ENCODE data around the gene PTPRU. TPM values are rescaled to one million over a fixed set of nuclear protein-coding genes. Genes with fewer than 3 reads are reported as not detected.

PTPRU gene
- total RNA-seq, 2 experiments from 2014 or later: 0.16 to 0.56 TPM

- peaks cover 34 to 51% of the 10 kb centered on the region in 2 experiments for H3K27me3 ChIP-seq (ENCODE audit: control insufficient read depth in 1 of 2, insufficient read depth in 2 of 2, low read length in 2 of 2)
- peaks cover 23% of the 10 kb centered on the region for H3K4me1 ChIP-seq (ENCODE audit: insufficient read depth, low read length)
- ChIA-PET CTCF (interaction anchor here (1.2 to 1.6 kb wide), 3 partner anchors 55 to 1144 kb away, joined by 3 to 9 read pairs (median 3); partner anchors contain the start of gene SRSF4), POLR2A (interaction anchor here (1.0 kb wide), 1 partner anchor 1144 kb away, joined by 4 read pairs; no protein-coding TSS in a partner anchor)
- Mint-ChIP-seq H3K9me3 (no peaks in the 10 kb centered on the region), H3K36me3 (ENCODE audit: low read depth) (no peaks in the 10 kb centered on the region), H3K27me3 (peaks cover 63% of the 10 kb centered on the region), H3K4me1 (ENCODE audit: low read depth) (peaks cover 23% of the 10 kb centered on the region), H3K4me3 (peak overlapping the region; percentile 77), H3K27ac (no peak overlapping the region)
- H3K4me3 ChIP-seq (ENCODE audit: low read length): peak overlapping the region; percentile 39
- no peak for TF ChIP-seq CTCF (IDR thresholded peaks at IDR 0.05)
- intact Hi-C loops (cut with DNase I, micrococcal nuclease): loop anchor here (1.0 to 10.0 kb wide), 7 partner anchors 613 to 1688 kb away; no protein-coding TSS in a partner anchor
- no peaks in the 10 kb centered on the region for H3K36me3 ChIP-seq (ENCODE audit: insufficient read depth, low read length)
- no peaks in the 10 kb centered on the region for H3K9me3 ChIP-seq (ENCODE audit: control insufficient read depth in 1 of 2, insufficient read depth in 1 of 2, low read length in 2 of 2)
- ATAC-seq (ENCODE audit: poor library complexity) (no peak), DNase-seq (no peak)
- H3K27ac ChIP-seq (ENCODE audit: low read depth in 1 of 2, low read length in 2 of 2): no peak overlapping the region
Observed at GRCh38 chr1:29236712-29237128, 398 bp downstream of the PTPRU start.

GRCh38 chr1:29237129-29237821 lies 953 bp downstream of the PTPRU start:
- H3K4me3 Mint-ChIP-seq: peak overlapping the region; percentile 77
- H3K4me1 Mint-ChIP-seq (ENCODE audit: low read depth): peaks cover 23% of the 10 kb centered on the region
- Histone ChIP-seq H3K36me3 (ENCODE audit: insufficient read depth, low read length) (no peaks in the 10 kb centered on the region), H3K4me3 (ENCODE audit: low read length) (peak overlapping the region; percentile 39), H3K4me1 (ENCODE audit: insufficient read depth, low read length) (peaks cover 23% of the 10 kb centered on the region), H3K9me3 (ENCODE audit: control insufficient read depth in 1 of 2, insufficient read depth in 1 of 2, low read length in 2 of 2) (no peaks in the 10 kb centered on the region), H3K27me3 (ENCODE audit: control insufficient read depth in 1 of 2, insufficient read depth in 2 of 2, low read length in 2 of 2) (peaks cover 34 to 51% of the 10 kb centered on the region in 2 experiments), H3K27ac (ENCODE audit: low read depth in 1 of 2, low read length in 2 of 2) (no peak overlapping the region)
- H3K36me3 Mint-ChIP-seq (ENCODE audit: low read depth): no peaks in the 10 kb centered on the region
- TF ChIP-seq CTCF (IDR thresholded peaks at IDR 0.05): no peak
- POLR2A ChIA-PET: interaction anchor here (1.0 kb wide), 1 partner anchor 1143 kb away, joined by 4 read pairs; no protein-coding TSS in a partner anchor
- H3K9me3 Mint-ChIP-seq: no peaks in the 10 kb centered on the region
- DNase-seq (peak in 4 of 14 experiments; percentile 9 to 56 (median 34)), ATAC-seq (ENCODE audit: poor library complexity) (peak; percentile 35)
- H3K27me3 Mint-ChIP-seq: peaks cover 64% of the 10 kb centered on the region
- CTCF ChIA-PET: interaction anchor here (1.2 to 1.6 kb wide), 3 partner anchors 55 to 1143 kb away, joined by 3 to 9 read pairs (median 3); partner anchors contain the start of gene SRSF4
- no peak overlapping the region for H3K27ac Mint-ChIP-seq
- intact Hi-C loops (cut with DNase I, micrococcal nuclease): loop anchor here (2.0 to 10.0 kb wide), 5 partner anchors 870 to 1688 kb away; no protein-coding TSS in a partner anchor

- H3K4me1 Mint-ChIP-seq (ENCODE audit: low read depth): peaks cover 23% of the 10 kb centered on the region
- TF ChIP-seq CTCF (IDR thresholded peaks at IDR 0.05): no peak
- peaks cover 64% of the 10 kb centered on the region for H3K27me3 Mint-ChIP-seq
- no peaks in the 10 kb centered on the region for H3K36me3 Mint-ChIP-seq (ENCODE audit: low read depth)
- Histone ChIP-seq H3K4me3 (ENCODE audit: low read length) (peak overlapping the region; percentile 14), H3K9me3 (ENCODE audit: control insufficient read depth in 1 of 2, insufficient read depth in 1 of 2, low read length in 2 of 2) (no peaks in the 10 kb centered on the region), H3K4me1 (ENCODE audit: insufficient read depth, low read length) (peaks cover 23% of the 10 kb centered on the region), H3K27me3 (ENCODE audit: control insufficient read depth in 1 of 2, insufficient read depth in 2 of 2, low read length in 2 of 2) (peaks cover 34 to 51% of the 10 kb centered on the region in 2 experiments), H3K36me3 (ENCODE audit: insufficient read depth, low read length) (no peaks in the 10 kb centered on the region), H3K27ac (ENCODE audit: low read depth in 1 of 2, low read length in 2 of 2) (no peak overlapping the region)
- ChIA-PET CTCF (no interaction called here), POLR2A (no interaction called here)
- no peak for ATAC-seq (ENCODE audit: poor library complexity)
- intact Hi-C loops (cut with DNase I, micrococcal nuclease): loop anchor here (2.0 to 10.0 kb wide), 5 partner anchors 869 to 1687 kb away; no protein-coding TSS in a partner anchor
- peak in 2 of 14 experiments; percentile 43 to 49 for DNase-seq
- no peak overlapping the region for H3K27ac Mint-ChIP-seq
- no peaks in the 10 kb centered on the region for H3K9me3 Mint-ChIP-seq
- H3K4me3 Mint-ChIP-seq: peak overlapping the region; percentile 84
Observed at GRCh38 chr1:29237852-29238619, 1.7 kb downstream of the PTPRU start.

All from CD4-positive, alpha-beta T cell (primary cell).